HG03175 (cell line): ENCODE measurements around the gene MUC5B.
"Not testable (repeated sequence)": the region's sequence is repeated elsewhere in the genome, so short reads cannot be mapped to it uniquely, and the experiment has no call there.

ENCODE experiments used
- ATAC-seq: cut with Tn5 transposase; IDR thresholded peaks from one replicate; pipeline ENCODE4 v1.9.1; 2021; ENCODE audit warnings: mild to moderate bottlenecking, moderate library complexity; ENCODE audit not compliant: unreplicated experiment

MUC5B gene

DNA sequence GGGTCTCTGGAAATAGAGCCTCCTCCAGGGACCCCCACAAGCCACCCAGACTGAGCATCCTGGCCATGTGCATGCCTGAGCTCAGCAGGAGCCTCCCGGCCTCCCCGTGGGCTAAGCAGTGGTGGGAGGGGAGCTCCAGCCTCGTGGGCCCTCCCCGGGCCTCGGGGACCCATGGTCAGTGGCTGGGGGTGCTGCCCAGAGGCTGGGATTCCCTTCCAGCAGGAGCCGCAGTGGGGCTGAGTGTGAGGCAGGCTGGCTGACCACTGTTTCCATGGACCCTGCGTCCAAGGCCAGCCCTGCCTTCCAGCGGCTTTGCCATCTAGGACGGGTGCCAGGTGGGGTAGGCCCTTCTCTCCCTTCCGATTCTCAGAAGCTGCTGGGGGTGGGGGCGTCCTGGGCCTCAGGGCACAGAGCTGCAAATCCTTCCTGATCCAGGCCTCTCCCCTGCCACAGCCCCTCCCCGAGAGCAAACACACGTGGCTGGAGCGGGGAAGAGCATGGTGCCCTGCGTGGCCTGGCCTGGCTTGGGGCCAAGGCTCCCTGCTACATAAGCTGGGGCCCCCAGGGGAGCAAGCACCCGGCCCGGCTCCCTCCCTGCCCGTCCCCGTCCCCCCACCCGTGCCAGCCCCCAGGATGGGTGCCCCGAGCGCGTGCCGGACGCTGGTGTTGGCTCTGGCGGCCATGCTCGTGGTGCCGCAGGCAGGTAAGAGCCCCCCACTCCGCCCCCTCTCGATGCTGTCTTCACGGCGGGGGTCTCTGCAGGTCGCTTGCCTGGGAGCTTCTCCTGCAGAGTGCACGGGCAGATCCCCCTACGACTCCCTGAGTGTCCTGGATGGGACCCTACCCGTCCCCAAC is at the start of gene MUC5B:
Gene MUC5B, plus strand, starts transcription at position 576 of the 855 bp plus-strand sequence. Its CDS starts 58 bp downstream, at position 634.
- no peak for ATAC-seq

DNA sequence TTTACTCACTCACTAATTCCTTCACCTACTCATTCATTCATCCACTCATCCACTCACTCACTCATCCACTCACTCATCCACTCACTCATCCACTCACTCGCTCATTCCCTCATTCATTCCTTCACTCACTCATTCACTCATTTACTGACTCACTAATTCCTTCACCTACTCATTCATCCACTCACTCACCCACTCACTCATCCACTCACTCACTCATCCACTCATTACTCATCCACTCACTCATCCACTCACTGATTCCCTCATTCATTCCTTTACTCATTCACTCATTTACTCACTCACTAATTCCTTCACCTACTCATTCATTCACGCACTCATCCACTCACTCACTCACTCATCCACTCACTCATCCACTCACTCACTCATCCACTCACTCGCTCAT is 49.5 kb upstream of the MUC5B start:
- not testable (repeated sequence) for ATAC-seq

DNA sequence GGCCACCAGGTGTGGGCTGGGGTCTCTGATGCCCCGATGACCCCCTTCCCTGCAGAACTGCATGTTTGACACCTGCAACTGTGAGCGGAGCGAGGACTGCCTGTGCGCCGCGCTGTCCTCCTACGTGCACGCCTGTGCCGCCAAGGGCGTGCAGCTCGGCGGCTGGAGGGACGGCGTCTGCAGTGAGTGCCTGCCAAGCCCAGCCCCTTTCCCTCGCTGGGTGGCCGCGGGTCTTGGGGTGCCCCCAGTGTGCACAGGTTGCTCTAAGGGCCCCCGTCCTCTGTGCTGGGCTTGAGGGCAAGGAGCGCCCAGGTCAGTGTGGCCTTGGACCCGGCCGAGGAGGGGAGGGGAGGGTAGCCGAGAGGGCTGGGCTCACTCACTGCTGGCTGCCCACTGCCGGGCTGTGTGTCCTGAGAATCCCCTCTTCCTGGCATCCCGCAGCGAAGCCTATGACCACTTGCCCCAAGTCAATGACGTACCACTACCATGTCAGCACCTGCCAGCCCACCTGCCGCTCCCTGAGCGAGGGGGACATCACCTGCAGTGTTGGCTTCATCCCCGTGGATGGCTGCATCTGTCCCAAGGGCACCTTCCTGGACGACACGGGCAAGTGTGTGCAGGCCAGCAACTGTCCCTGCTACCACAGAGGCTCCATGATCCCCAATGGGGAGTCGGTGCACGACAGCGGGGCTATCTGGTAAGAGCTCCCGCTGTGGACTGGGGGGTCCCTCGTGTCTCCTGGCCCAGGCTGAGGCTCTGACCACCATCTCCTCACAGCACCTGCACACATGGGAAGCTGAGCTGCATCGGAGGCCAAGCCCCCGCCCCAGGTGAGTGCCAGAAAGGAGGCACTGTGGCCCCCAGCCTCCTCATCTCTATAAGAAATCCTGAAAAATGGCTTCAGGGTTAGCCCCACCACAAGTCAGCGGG is 48.2 kb upstream of the MUC5B start:
- ATAC-seq, result no peak

- ATAC-seq, result no peak
These were observed 47.2 kb upstream of the MUC5B start for GRCh38 chr11:1175461-1176223.

GRCh38 chr11:1176224-1177019 is 46.4 kb upstream of the MUC5B start:
- ATAC-seq, result no peak

GRCh38 chr11:1177020-1177770 is 45.7 kb upstream of the MUC5B start:
- ATAC-seq, result no peak

DNA sequence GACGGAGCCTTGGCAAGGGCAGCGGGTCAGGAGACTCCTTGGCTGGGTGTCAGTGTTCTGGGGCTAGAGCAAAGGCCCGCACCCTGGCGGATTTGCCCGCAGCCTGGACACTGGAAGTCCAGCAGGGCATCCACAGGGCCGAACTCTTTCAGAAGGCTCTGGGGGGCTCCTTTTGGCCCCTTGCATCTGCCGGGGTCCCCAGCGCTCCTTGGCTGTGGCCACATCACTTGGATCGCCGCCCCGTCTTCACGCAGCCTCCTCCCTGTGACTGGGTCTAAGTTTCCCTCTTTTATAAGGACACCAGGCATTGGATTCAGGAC is 45.1 kb upstream of the MUC5B start:
- no peak for ATAC-seq

DNA sequence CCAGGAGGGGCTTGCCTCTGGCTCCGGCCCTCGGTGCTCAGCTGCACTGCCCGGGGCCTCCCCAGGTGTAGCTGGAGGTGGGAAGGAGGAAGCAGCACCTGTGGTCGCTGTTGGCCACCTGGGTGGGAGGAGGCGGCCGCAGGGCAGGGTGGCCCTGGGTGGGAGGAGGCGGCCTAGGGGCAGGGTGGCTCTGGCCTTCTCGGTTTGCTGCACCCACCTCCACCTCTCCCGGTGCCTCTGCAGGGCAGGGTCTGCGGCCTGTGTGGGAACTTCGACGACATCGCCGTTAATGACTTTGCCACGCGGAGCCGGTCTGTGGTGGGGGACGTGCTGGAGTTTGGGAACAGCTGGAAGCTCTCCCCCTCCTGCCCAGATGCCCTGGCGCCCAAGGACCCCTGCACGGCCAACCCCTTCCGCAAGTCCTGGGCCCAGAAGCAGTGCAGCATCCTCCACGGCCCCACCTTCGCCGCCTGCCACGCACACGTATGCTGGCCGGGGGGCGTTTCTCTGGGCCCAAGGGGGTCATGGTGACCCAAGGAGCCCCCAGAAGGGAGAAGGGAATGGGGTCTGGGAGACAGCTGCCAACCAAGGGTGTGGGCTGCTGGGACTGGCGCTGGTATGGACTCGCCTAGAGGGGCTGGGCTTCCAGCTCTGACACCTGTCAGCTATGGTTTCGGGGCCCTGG is 44.5 kb upstream of the MUC5B start:
- no peak for ATAC-seq

- no peak for ATAC-seq
These were observed 44.0 kb upstream of the MUC5B start for GRCh38 chr11:1178906-1179305.

DNA sequence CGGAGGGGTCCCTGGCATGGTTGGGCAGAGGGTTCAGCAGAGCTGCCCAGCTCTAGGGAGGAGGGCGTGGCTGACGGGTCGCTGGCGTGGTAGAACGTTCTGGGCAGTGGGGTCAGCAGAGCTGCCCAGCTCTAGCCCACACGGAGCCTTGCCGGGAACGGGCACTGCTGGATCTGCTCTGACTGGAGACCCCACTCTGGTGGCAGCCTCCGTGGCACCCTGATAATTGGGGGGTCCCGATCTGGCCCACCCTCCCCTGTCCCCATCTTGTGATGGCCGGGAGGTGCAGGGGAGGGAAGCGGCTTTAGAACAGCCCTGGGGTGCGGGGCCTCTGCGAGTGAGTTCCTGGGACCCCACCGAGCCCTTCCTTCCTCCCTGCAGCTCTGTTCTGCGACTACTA is 43.2 kb upstream of the MUC5B start:
- no peak for ATAC-seq

- ATAC-seq, result no peak
These were observed 42.7 kb upstream of the MUC5B start for GRCh38 chr11:1180171-1180570.

DNA sequence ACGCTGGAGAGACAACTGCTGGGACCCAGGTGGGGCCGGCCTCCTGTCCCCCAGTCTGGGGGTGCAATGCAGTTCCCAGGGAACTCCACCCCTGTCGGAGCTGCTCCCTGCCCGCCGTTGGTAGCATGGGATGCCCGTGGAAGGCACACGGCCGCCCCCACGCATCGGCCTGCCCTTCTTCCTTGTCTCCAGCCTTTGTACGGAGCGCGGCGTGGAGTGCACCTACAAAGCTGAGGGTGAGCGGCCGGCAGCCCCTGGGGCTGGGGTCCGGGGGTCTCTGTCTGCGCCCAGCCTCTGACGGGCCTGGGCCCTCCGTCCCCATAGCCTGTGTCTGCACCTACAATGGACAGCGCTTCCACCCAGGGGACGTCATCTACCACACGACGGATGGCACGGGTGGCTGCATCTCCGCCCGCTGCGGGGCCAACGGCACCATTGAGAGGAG is 41.9 kb upstream of the MUC5B start:
- no peak for ATAC-seq

DNA sequence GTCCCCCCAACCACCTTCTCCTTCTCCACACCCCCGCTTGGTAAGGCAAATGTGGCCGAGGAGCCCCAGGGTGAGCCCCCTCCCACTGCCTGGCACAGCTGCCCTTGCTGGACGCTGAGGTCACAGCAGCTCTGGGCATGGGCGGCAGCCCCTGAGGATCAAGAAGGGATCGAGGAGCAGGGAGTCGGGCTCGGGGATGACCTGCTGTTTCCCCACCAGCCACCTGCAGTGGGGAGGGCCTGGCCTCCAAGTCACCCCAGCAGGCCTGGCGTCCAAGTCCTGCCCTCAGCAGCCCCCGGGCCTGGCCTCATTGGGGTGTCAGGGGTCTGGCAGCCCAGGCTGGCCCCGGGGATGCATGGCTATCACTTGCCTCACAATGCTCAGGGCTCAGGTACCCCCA is 41.4 kb upstream of the MUC5B start:
- ATAC-seq, result no peak

DNA sequence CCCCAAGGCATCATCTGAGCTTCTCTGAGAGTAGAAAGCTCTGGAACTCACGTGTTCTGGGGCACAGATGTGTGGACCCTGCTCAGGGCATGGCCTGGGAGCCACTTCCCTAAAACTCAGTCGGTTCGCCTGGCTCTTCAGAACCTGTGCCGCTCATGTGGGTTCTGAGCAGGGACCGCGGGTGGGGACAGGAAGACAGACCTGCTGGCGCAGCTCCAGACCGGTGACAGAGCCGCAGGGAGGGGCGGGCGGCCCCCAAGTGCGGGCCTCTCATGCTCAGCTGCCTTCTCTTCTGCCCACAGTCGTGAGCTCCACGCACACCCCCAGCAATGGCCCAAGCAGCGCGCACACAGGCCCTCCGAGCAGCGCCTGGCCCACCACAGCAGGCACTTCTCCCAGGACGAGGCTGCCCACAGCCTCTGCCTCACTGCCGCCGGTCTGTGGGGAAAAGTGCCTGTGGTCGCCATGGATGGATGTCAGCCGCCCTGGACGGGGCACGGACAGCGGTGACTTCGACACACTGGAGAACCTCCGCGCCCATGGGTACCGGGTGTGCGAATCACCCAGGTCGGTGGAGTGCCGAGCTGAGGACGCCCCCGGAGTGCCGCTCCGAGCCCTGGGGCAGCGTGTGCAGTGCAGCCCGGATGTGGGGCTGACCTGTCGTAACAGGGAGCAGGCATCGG is 40.9 kb upstream of the MUC5B start:
- ATAC-seq, result no peak

- ATAC-seq, result not testable (repeated sequence)
These were observed 38.7 kb upstream of the MUC5B start for GRCh38 chr11:1184139-1184538.

GRCh38 chr11:1188451-1189130 is 34.3 kb upstream of the MUC5B start:
- ATAC-seq, result not testable (repeated sequence)

DNA sequence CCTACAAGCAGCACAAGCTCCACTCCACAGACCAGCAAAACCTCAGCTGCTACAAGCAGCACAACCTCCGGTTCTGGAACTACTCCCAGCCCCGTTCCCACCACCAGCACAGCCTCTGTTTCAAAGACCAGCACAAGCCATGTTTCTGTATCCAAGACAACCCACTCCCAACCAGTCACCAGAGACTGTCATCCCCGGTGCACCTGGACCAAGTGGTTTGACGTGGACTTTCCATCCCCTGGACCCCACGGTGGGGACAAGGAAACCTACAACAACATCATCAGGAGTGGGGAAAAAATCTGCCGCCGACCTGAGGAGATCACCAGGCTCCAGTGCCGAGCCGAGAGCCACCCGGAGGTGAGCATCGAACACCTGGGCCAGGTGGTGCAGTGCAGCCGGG is 33.0 kb upstream of the MUC5B start:
- not testable (repeated sequence) for ATAC-seq
